SHP77 treated with DMSO at 0.1 percent for 48 hours (cell line): Measurements from ENCODE around the gene TJP2.

Experiments used
- DNase-seq: peaks from one replicate; lab custom pipeline; 2025; lab: John Stamatoyannopoulos, UW

The TJP2 gene

GRCh38 chr9:69173891-69174615, at the start of gene TJP2:
Gene TJP2, plus strand, starts transcription at chr9:69174277. Its CDS starts 96 bp downstream, at chr9:69174373.
- DNase-seq, result no peak

GRCh38 chr9:69130456-69131441, 43.3 kb upstream of the TJP2 start:
- no peak for DNase-seq

- DNase-seq, result no peak
These were observed 42.4 kb upstream of the TJP2 start for GRCh38 chr9:69131682-69132081.

GRCh38 chr9:69132361-69132760, 41.7 kb upstream of the TJP2 start:
- DNase-seq, result no peak

- DNase-seq, result no peak
These were observed 39.7 kb upstream of the TJP2 start for GRCh38 chr9:69134412-69134811.

- DNase-seq, result no peak
These were observed 37.9 kb upstream of the TJP2 start for GRCh38 chr9:69136185-69136584.

GRCh38 chr9:69136779-69137178, 37.3 kb upstream of the TJP2 start:
- DNase-seq, result no peak

GRCh38 chr9:69137311-69137710, 36.8 kb upstream of the TJP2 start:
- DNase-seq, result no peak

- no peak for DNase-seq
These were observed 34.5 kb upstream of the TJP2 start for GRCh38 chr9:69139596-69139995.

- no peak for DNase-seq
These were observed 33.8 kb upstream of the TJP2 start for GRCh38 chr9:69140123-69140735.

- DNase-seq, result no peak
These were observed 32.2 kb upstream of the TJP2 start for GRCh38 chr9:69141851-69142250.

GRCh38 chr9:69143291-69143690, 30.8 kb upstream of the TJP2 start:
- no peak for DNase-seq

GRCh38 chr9:69145144-69145715, 28.8 kb upstream of the TJP2 start:
- no peak for DNase-seq

GRCh38 chr9:69147041-69147834, 26.8 kb upstream of the TJP2 start:
- no peak for DNase-seq

- DNase-seq, result no peak
These were observed 24.7 kb upstream of the TJP2 start for GRCh38 chr9:69149321-69149807.

GRCh38 chr9:69151506-69151905, 22.6 kb upstream of the TJP2 start:
- no peak for DNase-seq

GRCh38 chr9:69153707-69154521, 20.2 kb upstream of the TJP2 start:
- DNase-seq, result no peak

- DNase-seq, result no peak
These were observed 18.6 kb upstream of the TJP2 start for GRCh38 chr9:69155341-69156030.

- no peak for DNase-seq
These were observed 16.2 kb upstream of the TJP2 start for GRCh38 chr9:69157751-69158466.
